ENCODE data around the gene SENP1. TPM values are rescaled to one million over a fixed set of nuclear protein-coding genes. Genes with fewer than 3 reads are reported as not detected.

The SENP1 gene
- total RNA-seq, 6 donors from 2014 or later = 6.3 to 27.3 (median 13.5) TPM

GRCh38 chr12:48001505-48002413 lies 104.1 kb downstream of the SENP1 start:
- TF ChIP-seq POLR2A (IDR thresholded peaks at IDR 0.05) (no peak), EP300 (IDR thresholded peaks at IDR 0.05) (no peak), POLR2AphosphoS5 (IDR thresholded peaks at IDR 0.05) (no peak)
- TF ChIP-seq, protein P1, sequence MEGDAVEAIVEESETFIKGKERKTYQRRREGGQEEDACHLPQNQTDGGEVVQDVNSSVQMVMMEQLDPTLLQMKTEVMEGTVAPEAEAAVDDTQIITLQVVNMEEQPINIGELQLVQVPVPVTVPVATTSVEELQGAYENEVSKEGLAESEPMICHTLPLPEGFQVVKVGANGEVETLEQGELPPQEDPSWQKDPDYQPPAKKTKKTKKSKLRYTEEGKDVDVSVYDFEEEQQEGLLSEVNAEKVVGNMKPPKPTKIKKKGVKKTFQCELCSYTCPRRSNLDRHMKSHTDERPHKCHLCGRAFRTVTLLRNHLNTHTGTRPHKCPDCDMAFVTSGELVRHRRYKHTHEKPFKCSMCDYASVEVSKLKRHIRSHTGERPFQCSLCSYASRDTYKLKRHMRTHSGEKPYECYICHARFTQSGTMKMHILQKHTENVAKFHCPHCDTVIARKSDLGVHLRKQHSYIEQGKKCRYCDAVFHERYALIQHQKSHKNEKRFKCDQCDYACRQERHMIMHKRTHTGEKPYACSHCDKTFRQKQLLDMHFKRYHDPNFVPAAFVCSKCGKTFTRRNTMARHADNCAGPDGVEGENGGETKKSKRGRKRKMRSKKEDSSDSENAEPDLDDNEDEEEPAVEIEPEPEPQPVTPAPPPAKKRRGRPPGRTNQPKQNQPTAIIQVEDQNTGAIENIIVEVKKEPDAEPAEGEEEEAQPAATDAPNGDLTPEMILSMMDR (IDR thresholded peaks at IDR 0.05) = no peak
- no peaks in the 10 kb centered on the region for H3K36me3 ChIP-seq
- WGBS, 2 donors = 0 to 2% methylated on average over 30 to 57 of the region's 57 CpGs
- peak overlapping the region; percentile 2 to 51 (median 38) for H3K4me3 ChIP-seq
- peaks cover 41 to 47% (median 44%) of the 10 kb centered on the region in 4 donors for H3K4me1 ChIP-seq
- peaks cover 0 to 45% (median 35%) of the 10 kb centered on the region in 4 donors for H3K27me3 ChIP-seq
- no peaks in the 10 kb centered on the region for H3K9me3 ChIP-seq
- H3K27ac ChIP-seq = no peak overlapping the region
- peak; percentile 53 to 90 for DNase-seq
- peak; percentile 78 to 90 for ATAC-seq (ENCODE audit: low FRiP score in 2 of 2)

- TF ChIP-seq, protein P1 (IDR thresholded peaks at IDR 0.05) = peak in 1 of 6 experiments; percentile 11
- no peak for TF ChIP-seq POLR2A (IDR thresholded peaks at IDR 0.05)
- no peak for TF ChIP-seq EP300 (IDR thresholded peaks at IDR 0.05)
- TF ChIP-seq POLR2AphosphoS5 (IDR thresholded peaks at IDR 0.05) = no peak
- H3K9me3 ChIP-seq = no peaks in the 10 kb centered on the region
- H3K4me3 ChIP-seq = peak overlapping the region in 3 of 4 donors; percentile 29 to 51 (median 46)
- no peak overlapping the region for H3K27ac ChIP-seq
- no peaks in the 10 kb centered on the region for H3K36me3 ChIP-seq
- ATAC-seq (ENCODE audit: low FRiP score in 2 of 2) (peak; percentile 47 to 56), DNase-seq (peak in 1 of 2 donors; percentile 53)
- 12 to 13% methylated on average over 15 to 17 of the region's 18 CpGs for WGBS, 2 donors
- peaks cover 41 to 52% (median 44%) of the 10 kb centered on the region in 4 donors for H3K4me1 ChIP-seq
- H3K27me3 ChIP-seq = peaks cover 0 to 45% (median 34%) of the 10 kb centered on the region in 4 donors
Observed at GRCh38 chr12:48000878-48001504, 104.9 kb downstream of the SENP1 start.

GRCh38 chr12:47999816-48000215 lies 106.1 kb downstream of the SENP1 start:
- 64 to 65% methylated on average over 9 of the region's 9 CpGs for WGBS, 2 donors
- TF ChIP-seq POLR2A (IDR thresholded peaks at IDR 0.05) (no peak), EP300 (IDR thresholded peaks at IDR 0.05) (no peak), POLR2AphosphoS5 (IDR thresholded peaks at IDR 0.05) (no peak)
- TF ChIP-seq, protein P1 (IDR thresholded peaks at IDR 0.05) = no peak
- H3K9me3 ChIP-seq = no peaks in the 10 kb centered on the region
- no peak for DNase-seq
- peaks cover 38 to 51% (median 42%) of the 10 kb centered on the region in 4 donors for H3K4me1 ChIP-seq
- H3K36me3 ChIP-seq = no peaks in the 10 kb centered on the region
- no peak for ATAC-seq (ENCODE audit: low FRiP score in 2 of 2)
- peaks cover 0 to 36% (median 25%) of the 10 kb centered on the region in 4 donors for H3K27me3 ChIP-seq
- no peak overlapping the region for H3K4me3 ChIP-seq
- H3K27ac ChIP-seq = no peak overlapping the region

DNA sequence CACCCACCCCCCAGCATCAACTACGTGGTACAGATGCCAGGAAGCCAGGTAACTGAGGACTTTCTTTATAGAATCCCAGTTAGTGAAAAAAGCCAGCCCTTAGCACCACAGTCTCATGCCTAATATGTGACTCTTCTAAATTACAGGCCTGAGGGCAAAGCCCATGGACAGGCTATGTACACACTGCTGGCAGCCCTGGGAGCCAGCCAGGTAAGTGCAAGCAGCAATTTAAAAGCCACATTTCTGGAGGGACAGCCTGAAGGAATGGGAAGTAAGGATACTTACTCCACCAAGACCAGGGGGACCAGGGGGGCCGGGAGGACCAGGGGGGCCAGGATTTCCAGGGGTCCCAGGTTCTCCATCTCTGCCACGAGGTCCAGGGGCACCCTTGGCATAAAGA lies 108.6 kb downstream of the SENP1 start:
- no peak for DNase-seq
- 62 to 79% methylated on average over 3 of the region's 3 CpGs for WGBS, 2 donors
- peaks cover 14 to 26% (median 17%) of the 10 kb centered on the region in 4 donors for H3K4me1 ChIP-seq
- no peaks in the 10 kb centered on the region for H3K36me3 ChIP-seq
- H3K27ac ChIP-seq = no peak overlapping the region
- ATAC-seq (ENCODE audit: low FRiP score in 2 of 2) = no peak
- no peaks in the 10 kb centered on the region for H3K9me3 ChIP-seq
- no peak for TF ChIP-seq POLR2AphosphoS5 (IDR thresholded peaks at IDR 0.05)
- TF ChIP-seq, protein P1 (IDR thresholded peaks at IDR 0.05) = no peak
- TF ChIP-seq POLR2A (IDR thresholded peaks at IDR 0.05) = no peak
- no peak for TF ChIP-seq EP300 (IDR thresholded peaks at IDR 0.05)
- H3K4me3 ChIP-seq = no peak overlapping the region
- H3K27me3 ChIP-seq = peaks cover 0 to 12% (median 6%) of the 10 kb centered on the region in 4 donors
